NCI-H1092 (cell line): ENCODE results near the gene CDK13.
"Not testable (repeated sequence)": the region's sequence is repeated elsewhere in the genome, so short reads cannot be mapped to it uniquely, and the experiment has no call there.

Experiments used
- DNase-seq: peaks from one replicate; lab custom pipeline; 2025; lab: John Stamatoyannopoulos, UW

The CDK13 gene

DNA sequence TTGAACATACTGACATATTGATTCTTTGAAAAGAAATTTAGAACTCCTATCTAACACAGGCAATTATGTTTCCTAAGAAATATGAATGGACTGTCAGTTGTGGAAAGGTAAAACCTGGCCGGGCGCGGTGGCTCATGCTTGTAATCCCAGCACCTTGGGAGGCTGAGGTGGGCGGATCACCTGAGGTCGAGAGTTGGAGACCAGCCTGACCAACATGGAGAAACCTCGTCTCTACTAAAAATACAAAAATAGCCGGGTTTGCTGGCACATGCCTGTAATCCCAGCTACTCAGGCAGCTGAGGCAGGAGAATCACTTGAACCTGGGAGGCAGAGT is 198.2 kb downstream of the CDK13 start:
- DNase-seq = not testable (repeated sequence)

DNA sequence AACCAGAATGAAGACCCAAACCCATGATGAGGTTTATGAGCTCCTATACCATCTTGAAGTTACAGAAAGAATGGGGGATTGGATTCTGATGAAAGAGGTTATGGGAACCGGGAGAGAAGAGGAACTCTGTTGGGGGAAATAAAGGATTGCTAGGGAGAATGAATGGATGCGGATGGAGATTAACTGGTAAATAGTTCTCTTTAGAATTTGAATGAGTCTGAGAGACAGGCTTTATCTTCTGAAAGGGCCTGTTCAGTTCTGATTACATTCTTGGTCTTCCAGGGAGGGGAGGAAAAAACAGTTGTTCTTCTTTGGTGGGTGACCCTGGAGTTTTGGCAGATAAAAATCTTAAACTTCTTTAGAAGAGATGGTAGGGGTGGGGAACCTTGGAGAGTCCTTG is 198.6 kb downstream of the CDK13 start:
- DNase-seq = no peak
